ENCODE data around the gene SNCG.

- TF ChIP-seq CTCF (IDR thresholded peaks at IDR 0.05) (no peak), POLR2A (IDR thresholded peaks at IDR 0.05) (no peak)
Measured at GRCh38 chr10:86938260-86938659, 20.1 kb upstream of the SNCG start.
